MCF 10A (cell line): ENCODE data around the gene PCARE. TPM values are rescaled to one million over a fixed set of nuclear protein-coding genes. Genes with fewer than 3 reads are reported as not detected.

Experiments
- BruUV-seq: library from RNA; stranded (reverse); fragments of 400-500 nt; replicated peaks from 2 replicates; lab custom pipeline; 2021; lab: Mats Ljungman, UMichigan
- CTCF ChIA-PET: fragments of 300-600 bp; sonication (Branson Sonifier 250); formaldehyde crosslinking; extraction: SDS; loops from one replicate; lab custom pipeline; 2021; ENCODE audit warnings: antibody characterized with exemption, inconsistent platforms; lab: Yijun Ruan, JAX
- POLR2A ChIA-PET: fragments of 300-600, 350-650 bp; sonication (Branson Sonifier 250); formaldehyde crosslinking; extraction: SDS; loops from one replicate; lab custom pipeline; 2020; ENCODE audit warnings: antibody characterized with exemption, inconsistent platforms; lab: Yijun Ruan, JAX
- DNase-seq: peaks from one replicate; pipeline ENCODE4 v3.0.0-alpha.2; 2018; ENCODE audit not compliant: unreplicated experiment
- H3K27ac Mint-ChIP-seq: one replicate; pipeline ENCODE4 v1.8.0; 2022; ENCODE audit warnings: mild to moderate bottlenecking, low read depth, mixed read lengths; ENCODE audit not compliant: unreplicated experiment
- H3K27me3 Mint-ChIP-seq: one replicate; pipeline ENCODE4 v1.8.0; 2022; ENCODE audit warnings: mixed read lengths; ENCODE audit not compliant: insufficient read depth, unreplicated experiment
- H3K36me3 Mint-ChIP-seq: one replicate; pipeline ENCODE4 v1.8.0; 2022; ENCODE audit warnings: mild to moderate bottlenecking, moderate library complexity, mixed read lengths; ENCODE audit not compliant: insufficient read depth, unreplicated experiment
- H3K4me1 Mint-ChIP-seq: one replicate; pipeline ENCODE4 v1.8.0; 2022; ENCODE audit warnings: mixed read lengths; ENCODE audit not compliant: insufficient read depth, unreplicated experiment
- H3K4me3 Mint-ChIP-seq: one replicate; pipeline ENCODE4 v1.8.0; 2022; ENCODE audit warnings: mild to moderate bottlenecking, moderate library complexity, mixed read lengths; ENCODE audit not compliant: unreplicated experiment
- H3K9me3 Mint-ChIP-seq: one replicate; pipeline ENCODE4 v1.8.0; 2022; ENCODE audit warnings: mixed read lengths; ENCODE audit not compliant: unreplicated experiment
- intact Hi-C: fragments of 100-400 bp; cut with micrococcal nuclease; formaldehyde crosslinking; loops from 2 replicates; pipeline ENCODE4 v1.14.1; 2022
- total RNA-seq: library from RNA; stranded (reverse); gene quantifications from 2 replicates; pipeline ENCODE4 v1.2.3, GENCODE V29; 2022
- TF ChIP-seq, protein P1 (sequence below): fragments of 200-600 bp; IDR thresholded peaks from one replicate; pipeline ENCODE4 v1.8.0; 2022; ENCODE audit warnings: antibody characterized with exemption, mild to moderate bottlenecking; ENCODE audit not compliant: unreplicated experiment

Gene PCARE
- total RNA-seq, 1 experiment from 2014 or later: not detected

- BruUV-seq: no TSS peak
- Mint-ChIP-seq H3K4me3 (no peak overlapping the region), H3K27me3 (no peaks in the 10 kb centered on the region), H3K4me1 (peaks cover under 1% of the 10 kb centered on the region), H3K9me3 (no peaks in the 10 kb centered on the region), H3K36me3 (no peaks in the 10 kb centered on the region), H3K27ac (no peak overlapping the region)
- TF ChIP-seq, protein P1, sequence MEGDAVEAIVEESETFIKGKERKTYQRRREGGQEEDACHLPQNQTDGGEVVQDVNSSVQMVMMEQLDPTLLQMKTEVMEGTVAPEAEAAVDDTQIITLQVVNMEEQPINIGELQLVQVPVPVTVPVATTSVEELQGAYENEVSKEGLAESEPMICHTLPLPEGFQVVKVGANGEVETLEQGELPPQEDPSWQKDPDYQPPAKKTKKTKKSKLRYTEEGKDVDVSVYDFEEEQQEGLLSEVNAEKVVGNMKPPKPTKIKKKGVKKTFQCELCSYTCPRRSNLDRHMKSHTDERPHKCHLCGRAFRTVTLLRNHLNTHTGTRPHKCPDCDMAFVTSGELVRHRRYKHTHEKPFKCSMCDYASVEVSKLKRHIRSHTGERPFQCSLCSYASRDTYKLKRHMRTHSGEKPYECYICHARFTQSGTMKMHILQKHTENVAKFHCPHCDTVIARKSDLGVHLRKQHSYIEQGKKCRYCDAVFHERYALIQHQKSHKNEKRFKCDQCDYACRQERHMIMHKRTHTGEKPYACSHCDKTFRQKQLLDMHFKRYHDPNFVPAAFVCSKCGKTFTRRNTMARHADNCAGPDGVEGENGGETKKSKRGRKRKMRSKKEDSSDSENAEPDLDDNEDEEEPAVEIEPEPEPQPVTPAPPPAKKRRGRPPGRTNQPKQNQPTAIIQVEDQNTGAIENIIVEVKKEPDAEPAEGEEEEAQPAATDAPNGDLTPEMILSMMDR: no peak
- no peak for DNase-seq
- CTCF ChIA-PET: interaction anchor here (1.3 to 2.1 kb wide), 2 partner anchors 10 to 13 kb away, joined by 6 to 8 read pairs; no protein-coding TSS in a partner anchor
- POLR2A ChIA-PET: interaction anchor here (0.7 to 3.2 kb wide), 9 partner anchors 8 to 680 kb away, joined by 3 to 17 read pairs (median 6); no protein-coding TSS in a partner anchor
- intact Hi-C loops: no loop called here
Observed at GRCh38 chr2:29075894-29076705, 1.8 kb upstream of the PCARE start.

DNA sequence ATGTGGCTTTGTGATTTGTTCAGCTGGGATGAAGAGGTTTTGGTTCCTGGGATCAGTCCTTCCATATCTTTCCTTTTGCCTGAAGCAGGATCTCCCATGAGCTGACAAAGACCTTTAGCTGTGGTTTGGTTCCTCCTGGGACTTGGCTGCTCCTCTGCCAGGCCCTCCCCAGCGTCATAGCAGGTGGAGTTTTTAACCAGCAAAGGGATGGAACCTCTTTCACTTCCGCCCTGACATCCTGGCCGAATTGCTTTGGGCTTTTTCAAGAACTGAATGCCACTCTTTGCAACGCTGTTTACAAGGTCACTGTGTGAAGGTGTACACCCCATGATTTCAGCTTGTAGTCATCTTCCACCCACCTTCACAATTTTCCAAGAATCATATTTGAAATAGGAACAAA lies 390 bp downstream of the PCARE start:
- Mint-ChIP-seq H3K4me1 (peaks cover 4% of the 10 kb centered on the region), H3K36me3 (no peaks in the 10 kb centered on the region), H3K4me3 (no peak overlapping the region), H3K9me3 (no peaks in the 10 kb centered on the region), H3K27ac (no peak overlapping the region), H3K27me3 (no peaks in the 10 kb centered on the region)
- no peak for DNase-seq
- BruUV-seq: no TSS peak
- CTCF ChIA-PET: no interaction called here
- TF ChIP-seq, protein P1: no peak
- POLR2A ChIA-PET: interaction anchor here (0.6 kb wide), 1 partner anchor 323 kb away, joined by 3 read pairs; no protein-coding TSS in a partner anchor
- intact Hi-C loops: no loop called here

GRCh38 chr2:29072971-29073725 lies 1.2 kb downstream of the PCARE start:
- H3K27ac Mint-ChIP-seq: no peak overlapping the region
- no peak overlapping the region for H3K4me3 Mint-ChIP-seq
- no peak for DNase-seq
- no TSS peak for BruUV-seq
- POLR2A ChIA-PET: interaction anchor here (0.6 to 0.8 kb wide), 2 partner anchors 9 to 323 kb away, joined by 3 read pairs; no protein-coding TSS in a partner anchor
- TF ChIP-seq, protein P1: no peak
- intact Hi-C loops: no loop called here
- H3K9me3 Mint-ChIP-seq: no peaks in the 10 kb centered on the region
- peaks cover 12% of the 10 kb centered on the region for H3K4me1 Mint-ChIP-seq
- CTCF ChIA-PET: interaction anchor here (0.6 kb wide), 1 partner anchor 136 kb away, joined by 3 read pairs; no protein-coding TSS in a partner anchor
- no peaks in the 10 kb centered on the region for H3K27me3 Mint-ChIP-seq
- no peaks in the 10 kb centered on the region for H3K36me3 Mint-ChIP-seq

DNA sequence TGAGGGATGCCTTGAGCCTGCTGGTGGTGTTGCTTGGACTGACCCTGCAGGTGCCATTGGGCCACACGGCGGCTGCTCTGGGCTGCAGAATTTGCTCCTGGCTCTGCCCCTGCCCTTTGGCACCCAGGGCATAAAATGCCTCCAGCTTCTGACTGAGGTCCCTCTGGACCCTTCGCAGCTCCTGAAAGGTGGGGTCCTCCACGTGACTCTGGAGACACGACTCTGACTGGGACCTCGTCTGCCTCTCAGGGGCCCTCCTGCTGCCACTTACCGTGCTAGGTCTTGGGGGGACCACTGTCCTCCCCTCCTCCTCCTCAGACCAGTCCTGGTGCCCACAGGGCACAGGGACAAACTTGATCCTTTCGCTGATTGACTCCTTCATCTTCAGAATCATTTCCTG lies 2.1 kb downstream of the PCARE start:
- Mint-ChIP-seq H3K4me3 (no peak overlapping the region), H3K27me3 (no peaks in the 10 kb centered on the region), H3K4me1 (peaks cover 21% of the 10 kb centered on the region), H3K9me3 (no peaks in the 10 kb centered on the region), H3K36me3 (no peaks in the 10 kb centered on the region), H3K27ac (no peak overlapping the region)
- BruUV-seq: no TSS peak
- TF ChIP-seq, protein P1: no peak
- no peak for DNase-seq
- ChIA-PET CTCF (no interaction called here), POLR2A (no interaction called here)
- intact Hi-C loops: no loop called here
